Neural progenitor cell (in vitro differentiated cells): Measurements from ENCODE around the gene ARFIP2.

Experiments used
- EZH2 ChIP-seq: fragments of 200-600 bp; sonication (generic); IDR thresholded peaks from 2 replicates; pipeline ENCODE4 v1.6.1; 2017; ENCODE audit warnings: antibody characterized with exemption, mild to moderate bottlenecking, moderate library complexity
- EZH2phosphoT487 ChIP-seq: fragments of 200-600 bp; sonication (generic); IDR thresholded peaks from 2 replicates; pipeline ENCODE4 v1.6.1; 2017; ENCODE audit warnings: antibody characterized with exemption
- TF ChIP-seq, protein P1 (sequence below): fragments of 200-600 bp; sonication (generic); IDR thresholded peaks from 2 replicates; pipeline ENCODE4 v1.5.1; 2017; ENCODE audit warnings: antibody characterized with exemption, mild to moderate bottlenecking

GRCh38 chr11:6442441-6442840 lies 38.7 kb downstream of the ARFIP2 start:
- TF ChIP-seq EZH2 (no peak), EZH2phosphoT487 (no peak)
- TF ChIP-seq, protein P1, sequence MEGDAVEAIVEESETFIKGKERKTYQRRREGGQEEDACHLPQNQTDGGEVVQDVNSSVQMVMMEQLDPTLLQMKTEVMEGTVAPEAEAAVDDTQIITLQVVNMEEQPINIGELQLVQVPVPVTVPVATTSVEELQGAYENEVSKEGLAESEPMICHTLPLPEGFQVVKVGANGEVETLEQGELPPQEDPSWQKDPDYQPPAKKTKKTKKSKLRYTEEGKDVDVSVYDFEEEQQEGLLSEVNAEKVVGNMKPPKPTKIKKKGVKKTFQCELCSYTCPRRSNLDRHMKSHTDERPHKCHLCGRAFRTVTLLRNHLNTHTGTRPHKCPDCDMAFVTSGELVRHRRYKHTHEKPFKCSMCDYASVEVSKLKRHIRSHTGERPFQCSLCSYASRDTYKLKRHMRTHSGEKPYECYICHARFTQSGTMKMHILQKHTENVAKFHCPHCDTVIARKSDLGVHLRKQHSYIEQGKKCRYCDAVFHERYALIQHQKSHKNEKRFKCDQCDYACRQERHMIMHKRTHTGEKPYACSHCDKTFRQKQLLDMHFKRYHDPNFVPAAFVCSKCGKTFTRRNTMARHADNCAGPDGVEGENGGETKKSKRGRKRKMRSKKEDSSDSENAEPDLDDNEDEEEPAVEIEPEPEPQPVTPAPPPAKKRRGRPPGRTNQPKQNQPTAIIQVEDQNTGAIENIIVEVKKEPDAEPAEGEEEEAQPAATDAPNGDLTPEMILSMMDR: no peak
